Chondrocyte (in vitro differentiated cells): ENCODE measurements around the gene OR8H1. TPM values are rescaled to one million over a fixed set of nuclear protein-coding genes. Genes with fewer than 3 reads are reported as not detected.

ENCODE experiments used
- DNase-seq: peaks from one replicate; pipeline ENCODE4 v3.0.0; 2021; ENCODE audit warnings: mixed read lengths, low spot score
- H3K27ac Mint-ChIP-seq: one replicate; pipeline ENCODE4 v1.8.0; 2021; ENCODE audit warnings: mild to moderate bottlenecking, moderate library complexity, mixed read lengths; ENCODE audit not compliant: unreplicated experiment
- H3K27me3 Mint-ChIP-seq: 2 replicates; pipeline ENCODE4 v1.8.0; 2021; ENCODE audit warnings: low read depth, mixed read lengths
- H3K36me3 Mint-ChIP-seq: 2 replicates; pipeline ENCODE4 v1.8.0; 2021; ENCODE audit warnings: low read depth, mixed read lengths
- H3K4me1 Mint-ChIP-seq: 2 replicates; pipeline ENCODE4 v1.8.0; 2021; ENCODE audit warnings: low read depth, mild to moderate bottlenecking, mixed read lengths
- H3K4me3 Mint-ChIP-seq: one replicate; pipeline ENCODE4 v1.8.0; 2021; ENCODE audit warnings: mild to moderate bottlenecking, moderate library complexity, mixed read lengths; ENCODE audit not compliant: unreplicated experiment
- H3K9me3 Mint-ChIP-seq: 2 replicates; pipeline ENCODE4 v1.8.0; 2021; ENCODE audit warnings: low read depth, mixed read lengths
- CTCF ChIP-seq: fragments of 200-600 bp; sonication (generic); IDR thresholded peaks from 2 replicates; pipeline ENCODE4 v1.5.0; 2021; ENCODE audit warnings: antibody characterized with exemption, mild to moderate bottlenecking, moderate library complexity
- total RNA-seq: library from RNA; stranded (reverse); gene quantifications from 3 replicates; pipeline ENCODE4 v1.2.1, GENCODE V29; 2021

The OR8H1 gene
- total RNA-seq, 1 donor from 2014 or later: not detected

DNA sequence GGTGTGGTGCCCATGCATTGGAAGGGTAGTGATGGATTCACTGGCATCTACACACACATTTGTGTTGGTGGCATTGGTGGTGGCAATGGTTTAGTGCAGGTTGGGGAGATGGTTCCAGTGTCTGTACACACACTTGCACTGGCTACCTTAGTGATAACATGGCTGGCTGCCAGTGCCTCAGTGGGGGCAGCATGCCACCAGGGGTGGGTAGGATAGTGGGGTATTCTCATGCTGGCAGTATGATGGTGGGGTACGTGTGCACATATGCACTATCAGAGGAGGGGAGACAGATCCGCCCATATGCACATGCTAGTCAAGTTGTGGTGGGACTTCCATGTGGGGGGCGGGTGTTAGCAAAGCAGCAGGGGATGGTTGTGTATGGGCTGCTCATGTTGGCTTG is 15.8 kb upstream of the OR8H1 start:
- no peak for DNase-seq
- Mint-ChIP-seq H3K4me1 (no peaks in the 10 kb centered on the region), H3K9me3 (peaks cover 34% of the 10 kb centered on the region), H3K27ac (no peak overlapping the region), H3K27me3 (no peaks in the 10 kb centered on the region), H3K36me3 (no peaks in the 10 kb centered on the region), H3K4me3 (no peak overlapping the region)
- no peak for TF ChIP-seq CTCF

GRCh38 chr11:56296898-56297297 is 4.8 kb upstream of the OR8H1 start:
- Mint-ChIP-seq H3K4me3 (no peak overlapping the region), H3K9me3 (no peaks in the 10 kb centered on the region), H3K27me3 (no peaks in the 10 kb centered on the region), H3K27ac (no peak overlapping the region), H3K36me3 (no peaks in the 10 kb centered on the region), H3K4me1 (no peaks in the 10 kb centered on the region)
- no peak for DNase-seq
- no peak for TF ChIP-seq CTCF

DNA sequence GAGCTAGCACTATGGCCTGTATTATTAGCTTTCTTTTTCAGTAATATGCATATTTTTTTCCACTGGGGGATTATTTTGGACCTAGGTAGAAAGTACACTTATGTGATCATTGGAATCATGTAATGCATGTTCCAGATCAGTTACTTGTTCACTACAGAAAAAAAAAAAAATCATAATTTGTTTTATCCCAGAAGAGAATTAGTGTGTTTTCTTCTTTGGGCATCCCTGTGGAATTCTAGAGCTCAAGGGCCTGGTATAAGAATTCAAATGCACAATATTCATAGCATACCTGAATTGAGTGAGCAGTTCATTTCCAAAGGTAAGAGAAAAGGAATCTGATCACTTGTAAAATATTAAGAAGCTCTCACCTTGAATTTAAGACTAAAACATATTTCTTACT is 18.2 kb downstream of the OR8H1 start, which contains the start of gene OR5T1:
TSS of gene OR5T1 (plus strand) at position 301 of the 400 bp plus-strand sequence. CDS start 1,485 bp downstream, outside the sequence.
- H3K36me3 Mint-ChIP-seq: no peaks in the 10 kb centered on the region
- no peaks in the 10 kb centered on the region for H3K4me1 Mint-ChIP-seq
- TF ChIP-seq CTCF: no peak
- H3K27ac Mint-ChIP-seq: no peak within 1 kb of the TSS
- peaks cover 15% of the 10 kb centered on the region for H3K9me3 Mint-ChIP-seq
- no peak for DNase-seq
- H3K27me3 Mint-ChIP-seq: no peaks in the 10 kb centered on the region
- no peak within 1 kb of the TSS for H3K4me3 Mint-ChIP-seq

DNA sequence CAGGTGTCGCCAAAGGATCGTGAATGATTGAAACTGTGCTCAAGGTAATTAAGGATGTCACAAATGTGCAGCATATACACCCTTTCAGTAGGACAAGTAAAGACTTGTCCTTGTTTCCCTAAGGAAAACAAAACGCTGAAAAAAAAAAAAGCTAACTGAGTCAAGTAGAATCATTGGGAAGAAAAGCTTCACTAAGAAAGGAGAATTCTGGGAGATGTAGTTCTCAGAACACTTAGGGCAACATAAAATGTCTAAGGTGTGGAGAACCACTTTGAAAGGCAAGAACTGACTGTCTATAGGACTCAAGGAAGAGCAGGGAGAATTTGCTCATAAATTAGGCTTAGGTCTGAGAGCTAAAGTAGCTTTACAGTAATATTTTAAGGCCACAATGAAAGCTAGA is 21.0 kb downstream of the OR8H1 start:
- TF ChIP-seq CTCF: no peak

GRCh38 chr11:56251954-56252353 is 40.1 kb downstream of the OR8H1 start, which contains the start of gene OR5T3:
OR5T3 (plus strand) TSS chr11:56252254; CDS start chr11:56252254, 0 bp downstream.
- H3K27me3 Mint-ChIP-seq: no peaks in the 10 kb centered on the region
- H3K4me3 Mint-ChIP-seq: no peak within 1 kb of the TSS
- no peaks in the 10 kb centered on the region for H3K4me1 Mint-ChIP-seq
- no peak within 1 kb of the TSS for H3K27ac Mint-ChIP-seq
- H3K36me3 Mint-ChIP-seq: no peaks in the 10 kb centered on the region
- DNase-seq: no peak
- H3K9me3 Mint-ChIP-seq: peaks cover 3% of the 10 kb centered on the region
- no peak for TF ChIP-seq CTCF

More for the DNA sequence above, 21.0 kb downstream of the OR8H1 start:
- Mint-ChIP-seq H3K27ac (no peak overlapping the region), H3K4me1 (no peaks in the 10 kb centered on the region), H3K36me3 (no peaks in the 10 kb centered on the region), H3K4me3 (no peak overlapping the region), H3K9me3 (peaks cover 18% of the 10 kb centered on the region), H3K27me3 (no peaks in the 10 kb centered on the region)
- DNase-seq: no peak

Other genes with a start within 250 kb of the OR8H1 start
- not detected in 3 replicates for gene OR8I2, start 198.9 kb downstream of the OR8H1 start, total RNA-seq
- not detected in 3 replicates for gene OR8H2, start 188.6 kb downstream of the OR8H1 start, total RNA-seq
- gene OR8H3, start 169.9 kb downstream of the OR8H1 start, total RNA-seq: not detected in 3 replicates
- gene OR8J3, start 152.1 kb downstream of the OR8H1 start, total RNA-seq: not detected in 3 replicates
- not detected in 3 replicates for gene OR8K5, start 131.9 kb downstream of the OR8H1 start, total RNA-seq
- not detected in 3 replicates for gene OR5J2, start 115.6 kb downstream of the OR8H1 start, total RNA-seq
- not detected in 3 replicates for gene OR5T2, start 58.0 kb downstream of the OR8H1 start, total RNA-seq
- gene OR5T3, start 40.0 kb downstream of the OR8H1 start, total RNA-seq: not detected in 3 replicates
- gene OR5T1, start 18.1 kb downstream of the OR8H1 start, total RNA-seq: not detected in 3 replicates
- not detected in 3 replicates for gene OR8K3, start 22.9 kb upstream of the OR8H1 start, total RNA-seq
- gene OR8K1, start 53.8 kb upstream of the OR8H1 start, total RNA-seq: not detected in 3 replicates
- not detected in 3 replicates for gene OR8J1, start 62.0 kb upstream of the OR8H1 start, total RNA-seq
- gene OR8U1, start 83.4 kb upstream of the OR8H1 start, total RNA-seq: not detected in 3 replicates
- gene OR5AL1, start 120.4 kb upstream of the OR8H1 start, total RNA-seq: not detected in 3 replicates
- not detected in 3 replicates for gene OR5M3, start 181.1 kb upstream of the OR8H1 start, total RNA-seq
- gene OR5M8, start 199.1 kb upstream of the OR8H1 start, total RNA-seq: not detected in 3 replicates